Hepatocyte (in vitro differentiated cells): ENCODE results near the gene TRAPPC2. TPM values are rescaled to one million over a fixed set of nuclear protein-coding genes. Genes with fewer than 3 reads are reported as not detected.

Experiments
- DNase-seq: peaks from one replicate; pipeline ENCODE4 v3.0.0-alpha.2; 2016; ENCODE audit warnings: low spot score
- H2AFZ ChIP-seq: fragments of 200-600 bp; sonication (generic); 2 replicates; pipeline ENCODE4 v1.6.0; 2016; ENCODE audit warnings: antibody characterized with exemption, mild to moderate bottlenecking
- H3K27ac ChIP-seq: fragments of 200-600 bp; sonication (generic); 2 replicates; pipeline ENCODE4 v1.5.1; 2016; ENCODE audit warnings: mild to moderate bottlenecking
- H3K27me3 ChIP-seq: fragments of 200-600 bp; sonication (generic); 2 replicates; pipeline ENCODE4 v1.6.1; 2016
- H3K36me3 ChIP-seq: fragments of 200-600 bp; sonication (generic); replicated peaks from 2 replicates; pipeline ENCODE4 v1.5.1; 2016; ENCODE audit warnings: low read depth; ENCODE audit not compliant: insufficient read depth
- H3K4me1 ChIP-seq: fragments of 200-600 bp; sonication (generic); 2 replicates; pipeline ENCODE4 v1.5.1; 2016; ENCODE audit warnings: mild to moderate bottlenecking, moderate library complexity; ENCODE audit not compliant: insufficient read depth
- H3K4me2 ChIP-seq: fragments of 200-600 bp; sonication (generic); 2 replicates; pipeline ENCODE4 v1.6.0; 2016
- H3K4me3 ChIP-seq: fragments of 200-600 bp; sonication (generic); 2 replicates; pipeline ENCODE4 v1.5.1; 2016; ENCODE audit warnings: mild to moderate bottlenecking
- H3K79me2 ChIP-seq: fragments of 200-600 bp; sonication (generic); 2 replicates; pipeline ENCODE4 v1.6.0; 2017; ENCODE audit warnings: mild to moderate bottlenecking
- H3K9me2 ChIP-seq: fragments of 200-600 bp; sonication (generic); replicated peaks from 2 replicates; pipeline ENCODE4 v1.6.0; 2017; ENCODE audit warnings: mild to moderate bottlenecking; ENCODE audit not compliant: insufficient read depth
- H3K9me3 ChIP-seq: fragments of 200-600 bp; sonication (generic); 2 replicates; pipeline ENCODE4 v1.5.1; 2016; ENCODE audit warnings: low read depth, mild to moderate bottlenecking
- H4K20me1 ChIP-seq: fragments of 200-600 bp; sonication (generic); 2 replicates; pipeline ENCODE4 v1.6.0; 2016; ENCODE audit warnings: mild to moderate bottlenecking; ENCODE audit not compliant: insufficient read depth, poor library complexity, severe bottlenecking
- EZH2 ChIP-seq: fragments of 200-600 bp; sonication (generic); IDR thresholded peaks from 2 replicates; pipeline ENCODE4 v1.6.1; 2016; ENCODE audit warnings: antibody characterized with exemption, mild to moderate bottlenecking, borderline replicate concordance
- EZH2phosphoT487 ChIP-seq: fragments of 200-600 bp; sonication (generic); IDR thresholded peaks from one replicate; pipeline ENCODE4 v1.6.1; 2018; ENCODE audit warnings: antibody characterized with exemption, mild to moderate bottlenecking, low read depth, moderate library complexity; ENCODE audit not compliant: unreplicated experiment, severe bottlenecking
- WGBS: methylation state at CpG from one replicate; pipeline ENCODE4 v1.1.6; 2016; ENCODE audit warnings: low lambda C conversion rate; ENCODE audit errors: missing lambda C conversion rate; 5-methylcytosine and 5-hydroxymethylcytosine counted together
- polyA plus RNA-seq: library from polyadenylated mRNA; unstranded; fragments of >200 nt; fragmentation: Nextera tagmentation; extraction: Ambion mirVana; gene quantifications from 2 replicates; pipeline ENCODE4 v1.2.1, GENCODE V29; 2016
- total RNA-seq: library from RNA; depleted of rRNA; stranded (reverse); fragments of >200 nt; gene quantifications from 2 replicates; pipeline ENCODE4 v1.2.3, GENCODE V29; 2014
- TF ChIP-seq, protein P1 (sequence below): fragments of 200-600 bp; sonication (generic); IDR thresholded peaks from 2 replicates; pipeline ENCODE4 v1.5.1; 2016; ENCODE audit warnings: antibody characterized with exemption, mild to moderate bottlenecking; ENCODE audit not compliant: poor library complexity

TRAPPC2 gene
- total and polyA plus RNA-seq, 2 experiments from 2014 or later: 15.8 to 24.8 TPM

- WGBS: 25% methylated on average over 9 of the region's 9 CpGs
- peak overlapping the region; percentile 49 for H3K4me2 ChIP-seq
- no peak for TF ChIP-seq EZH2
- TF ChIP-seq EZH2phosphoT487: no peak
- TF ChIP-seq, protein P1, sequence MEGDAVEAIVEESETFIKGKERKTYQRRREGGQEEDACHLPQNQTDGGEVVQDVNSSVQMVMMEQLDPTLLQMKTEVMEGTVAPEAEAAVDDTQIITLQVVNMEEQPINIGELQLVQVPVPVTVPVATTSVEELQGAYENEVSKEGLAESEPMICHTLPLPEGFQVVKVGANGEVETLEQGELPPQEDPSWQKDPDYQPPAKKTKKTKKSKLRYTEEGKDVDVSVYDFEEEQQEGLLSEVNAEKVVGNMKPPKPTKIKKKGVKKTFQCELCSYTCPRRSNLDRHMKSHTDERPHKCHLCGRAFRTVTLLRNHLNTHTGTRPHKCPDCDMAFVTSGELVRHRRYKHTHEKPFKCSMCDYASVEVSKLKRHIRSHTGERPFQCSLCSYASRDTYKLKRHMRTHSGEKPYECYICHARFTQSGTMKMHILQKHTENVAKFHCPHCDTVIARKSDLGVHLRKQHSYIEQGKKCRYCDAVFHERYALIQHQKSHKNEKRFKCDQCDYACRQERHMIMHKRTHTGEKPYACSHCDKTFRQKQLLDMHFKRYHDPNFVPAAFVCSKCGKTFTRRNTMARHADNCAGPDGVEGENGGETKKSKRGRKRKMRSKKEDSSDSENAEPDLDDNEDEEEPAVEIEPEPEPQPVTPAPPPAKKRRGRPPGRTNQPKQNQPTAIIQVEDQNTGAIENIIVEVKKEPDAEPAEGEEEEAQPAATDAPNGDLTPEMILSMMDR: no peak
Observed at GRCh38 chrX:13669246-13669737, 65.1 kb downstream of the TRAPPC2 start.

GRCh38 chrX:13667919-13668318 lies 66.5 kb downstream of the TRAPPC2 start:
- no peaks in the 10 kb centered on the region for H3K9me3 ChIP-seq
- no peak for DNase-seq
- no peaks in the 10 kb centered on the region for H3K79me2 ChIP-seq
- no peak overlapping the region for H3K4me2 ChIP-seq
- H4K20me1 ChIP-seq: no peaks in the 10 kb centered on the region
- no peaks in the 10 kb centered on the region for H3K36me3 ChIP-seq
- H3K4me3 ChIP-seq: no peak overlapping the region
- H3K9me2 ChIP-seq: no peaks in the 10 kb centered on the region
- TF ChIP-seq, protein P1: no peak
- H3K27me3 ChIP-seq: no peaks in the 10 kb centered on the region
- H2AFZ ChIP-seq: no peak overlapping the region
- H3K27ac ChIP-seq: no peak overlapping the region
- peaks cover 6% of the 10 kb centered on the region for H3K4me1 ChIP-seq

More at GRCh38 chrX:13669246-13669737, 65.1 kb downstream of the TRAPPC2 start:
- no peak overlapping the region for H2AFZ ChIP-seq
- no peaks in the 10 kb centered on the region for H3K9me3 ChIP-seq
- H3K27ac ChIP-seq: peak overlapping the region; percentile 95
- DNase-seq: peak; percentile 87
- H3K4me3 ChIP-seq: no peak overlapping the region
- peaks cover 6% of the 10 kb centered on the region for H3K4me1 ChIP-seq
- H3K79me2 ChIP-seq: no peaks in the 10 kb centered on the region
- H3K9me2 ChIP-seq: no peaks in the 10 kb centered on the region
- no peaks in the 10 kb centered on the region for H4K20me1 ChIP-seq
- H3K27me3 ChIP-seq: no peaks in the 10 kb centered on the region
- no peaks in the 10 kb centered on the region for H3K36me3 ChIP-seq

- H3K4me2 ChIP-seq: no peak overlapping the region
- no peaks in the 10 kb centered on the region for H3K9me2 ChIP-seq
- H3K79me2 ChIP-seq: no peaks in the 10 kb centered on the region
- no peak overlapping the region for H3K4me3 ChIP-seq
- no peak for DNase-seq
- peaks cover 6% of the 10 kb centered on the region for H3K4me1 ChIP-seq
- H3K9me3 ChIP-seq: no peaks in the 10 kb centered on the region
- no peaks in the 10 kb centered on the region for H3K36me3 ChIP-seq
- no peaks in the 10 kb centered on the region for H4K20me1 ChIP-seq
- no peak overlapping the region for H3K27ac ChIP-seq
- WGBS: 77% methylated on average over 3 of the region's 3 CpGs
- no peak overlapping the region for H2AFZ ChIP-seq
- no peak for TF ChIP-seq EZH2
- H3K27me3 ChIP-seq: no peaks in the 10 kb centered on the region
Observed at GRCh38 chrX:13666836-13667235, 67.6 kb downstream of the TRAPPC2 start.

- DNase-seq: no peak
- H3K79me2 ChIP-seq: no peaks in the 10 kb centered on the region
- H3K27ac ChIP-seq: peak overlapping the region; percentile 67
- no peak overlapping the region for H3K4me3 ChIP-seq
- 70% methylated on average over 3 of the region's 3 CpGs for WGBS
- no peaks in the 10 kb centered on the region for H4K20me1 ChIP-seq
- H3K4me2 ChIP-seq: no peak overlapping the region
- H3K9me2 ChIP-seq: no peaks in the 10 kb centered on the region
- no peaks in the 10 kb centered on the region for H3K4me1 ChIP-seq
- no peak overlapping the region for H2AFZ ChIP-seq
- TF ChIP-seq EZH2phosphoT487 (no peak), EZH2 (no peak)
- TF ChIP-seq, protein P1: no peak
- H3K9me3 ChIP-seq: no peaks in the 10 kb centered on the region
- H3K36me3 ChIP-seq: no peaks in the 10 kb centered on the region
- no peaks in the 10 kb centered on the region for H3K27me3 ChIP-seq
Observed at GRCh38 chrX:13664020-13664419, 70.4 kb downstream of the TRAPPC2 start.
